ENCODE measurements around the gene ABCB9. TPM values are rescaled to one million over a fixed set of nuclear protein-coding genes. Genes with fewer than 3 reads are reported as not detected.
"Not testable (repeated sequence)": the region's sequence is repeated elsewhere in the genome, so short reads cannot be mapped to it uniquely, and the experiment has no call there.

Gene ABCB9
- total RNA-seq, 1 experiment from 2014 or later, result 9.6 TPM

DNA sequence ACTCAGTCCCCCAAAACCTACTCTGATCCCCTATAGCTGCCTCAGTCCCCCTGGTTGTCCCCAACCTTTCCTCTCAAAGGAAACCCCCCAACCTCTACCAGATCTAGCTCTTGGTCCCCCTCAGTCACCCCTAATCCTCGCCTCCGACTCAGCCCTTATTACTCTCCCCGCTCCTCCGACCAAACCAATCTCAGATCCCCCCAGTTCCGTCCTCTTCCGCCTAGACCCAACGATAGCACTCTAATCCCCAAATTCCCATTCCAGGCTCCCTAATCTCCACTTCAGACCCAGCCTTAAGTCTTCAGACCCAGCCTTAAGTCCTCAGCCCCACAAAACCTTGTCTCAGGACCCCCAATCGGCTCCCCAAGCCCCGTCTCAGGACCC, 71.0 kb downstream of the ABCB9 start:
- DNase-seq (ENCODE audit: low read depth), result no peak

DNA sequence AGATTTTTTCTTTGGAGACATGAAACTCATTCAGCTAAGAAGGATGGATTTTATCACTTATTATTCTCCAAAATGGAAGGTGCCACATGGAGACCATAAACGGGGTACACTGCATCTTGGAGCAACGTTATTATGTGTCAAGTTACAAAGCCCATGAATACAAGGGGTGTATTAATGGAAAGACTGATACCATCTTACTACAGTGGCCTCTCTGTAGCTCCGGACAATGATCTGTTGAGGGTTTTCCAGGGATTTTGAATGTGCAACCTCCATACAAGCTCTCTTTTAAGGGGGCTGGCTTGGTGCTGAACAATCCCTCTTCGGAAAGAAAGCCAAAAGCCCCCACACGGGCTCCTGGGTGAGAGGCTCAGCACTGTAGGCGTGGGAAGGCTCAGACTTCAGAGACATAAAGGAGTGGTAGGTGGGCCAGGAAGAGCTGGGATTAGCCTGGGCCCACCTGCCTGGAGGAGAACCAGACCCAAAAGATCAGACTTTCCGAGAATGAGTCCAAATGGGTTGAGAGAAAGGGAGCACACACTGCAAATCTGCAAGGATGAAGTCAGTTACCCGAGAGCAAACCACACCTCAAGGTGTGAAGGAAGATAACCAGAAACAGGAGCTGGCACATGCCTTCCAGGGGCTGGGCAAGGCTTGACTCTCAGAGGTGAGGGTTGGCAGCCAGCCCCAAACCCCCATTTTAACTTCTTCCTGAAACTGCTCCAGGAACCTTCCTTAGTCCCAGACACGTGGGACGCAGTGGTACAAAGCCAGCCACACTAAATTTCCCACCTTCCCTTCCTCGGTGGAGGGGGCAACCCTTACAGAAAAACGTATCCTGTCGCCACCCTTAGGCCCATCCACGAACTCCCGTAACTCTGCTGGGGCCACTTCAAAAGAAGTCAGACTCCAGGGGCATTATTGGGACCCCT, 71.8 kb downstream of the ABCB9 start:
- DNase-seq (ENCODE audit: low read depth), result no peak

DNA sequence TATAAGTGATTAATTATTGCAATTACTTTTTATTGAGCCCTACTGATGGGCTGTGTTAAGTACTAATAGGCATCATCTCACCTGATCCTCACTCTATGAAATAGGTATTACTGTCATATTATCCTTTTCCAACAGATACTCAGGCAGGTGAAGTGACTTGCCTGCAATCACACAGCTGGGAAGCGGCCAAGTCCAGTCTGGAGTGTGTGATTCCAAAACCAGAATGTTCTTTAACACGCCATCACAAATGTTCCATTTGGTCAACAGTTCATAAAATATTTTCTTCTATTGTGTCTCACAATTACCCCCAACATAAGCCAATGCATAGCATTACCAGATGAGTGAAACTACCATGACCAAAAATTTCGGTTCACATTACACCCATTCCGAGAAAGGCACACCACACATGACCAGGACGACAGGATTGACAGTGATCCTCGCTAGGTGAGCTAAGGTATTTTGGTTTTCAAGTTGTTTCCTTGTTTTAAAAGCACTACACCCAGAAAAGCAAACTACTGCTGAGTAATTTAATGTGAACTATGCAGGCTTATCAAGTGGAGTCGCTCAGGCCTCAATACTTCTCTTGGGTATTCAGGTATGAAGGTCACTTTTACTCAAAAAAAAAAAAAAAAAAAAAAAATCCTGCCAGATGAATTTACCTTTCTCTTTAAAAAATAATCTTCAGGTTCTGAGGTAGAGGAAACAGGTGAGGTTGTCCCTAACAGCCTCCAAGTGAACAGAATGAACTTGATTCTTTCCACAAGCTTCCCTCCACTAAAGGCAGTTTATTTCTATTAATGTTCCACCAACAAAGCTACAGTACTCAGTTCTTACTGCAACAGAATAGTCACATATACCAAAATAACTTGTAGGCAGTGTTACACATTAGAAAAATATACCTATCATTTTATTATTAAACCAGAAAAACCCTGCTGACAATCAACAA, 72.8 kb downstream of the ABCB9 start:
- DNase-seq (ENCODE audit: low read depth), result no peak

DNA sequence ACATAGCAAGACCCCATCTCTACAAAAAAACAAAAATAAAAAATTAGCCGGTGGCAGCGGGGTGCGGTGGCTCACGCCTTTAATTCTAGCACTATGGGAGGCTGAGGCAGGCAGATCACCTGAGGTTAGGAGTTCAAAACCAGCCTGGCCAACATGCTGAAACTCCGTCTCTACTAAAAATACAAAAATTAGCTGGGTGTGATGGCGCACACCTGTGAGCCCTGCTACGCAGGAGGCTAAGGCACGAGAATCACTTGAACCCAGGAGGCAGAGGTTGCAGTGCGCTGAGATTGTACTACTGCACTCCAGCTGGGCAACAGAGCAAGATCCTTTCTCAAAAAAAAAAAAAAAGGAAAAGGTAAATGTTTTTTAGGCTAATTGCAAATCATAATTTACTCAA, 73.5 kb downstream of the ABCB9 start:
- DNase-seq (ENCODE audit: low read depth), result not testable (repeated sequence)

DNA sequence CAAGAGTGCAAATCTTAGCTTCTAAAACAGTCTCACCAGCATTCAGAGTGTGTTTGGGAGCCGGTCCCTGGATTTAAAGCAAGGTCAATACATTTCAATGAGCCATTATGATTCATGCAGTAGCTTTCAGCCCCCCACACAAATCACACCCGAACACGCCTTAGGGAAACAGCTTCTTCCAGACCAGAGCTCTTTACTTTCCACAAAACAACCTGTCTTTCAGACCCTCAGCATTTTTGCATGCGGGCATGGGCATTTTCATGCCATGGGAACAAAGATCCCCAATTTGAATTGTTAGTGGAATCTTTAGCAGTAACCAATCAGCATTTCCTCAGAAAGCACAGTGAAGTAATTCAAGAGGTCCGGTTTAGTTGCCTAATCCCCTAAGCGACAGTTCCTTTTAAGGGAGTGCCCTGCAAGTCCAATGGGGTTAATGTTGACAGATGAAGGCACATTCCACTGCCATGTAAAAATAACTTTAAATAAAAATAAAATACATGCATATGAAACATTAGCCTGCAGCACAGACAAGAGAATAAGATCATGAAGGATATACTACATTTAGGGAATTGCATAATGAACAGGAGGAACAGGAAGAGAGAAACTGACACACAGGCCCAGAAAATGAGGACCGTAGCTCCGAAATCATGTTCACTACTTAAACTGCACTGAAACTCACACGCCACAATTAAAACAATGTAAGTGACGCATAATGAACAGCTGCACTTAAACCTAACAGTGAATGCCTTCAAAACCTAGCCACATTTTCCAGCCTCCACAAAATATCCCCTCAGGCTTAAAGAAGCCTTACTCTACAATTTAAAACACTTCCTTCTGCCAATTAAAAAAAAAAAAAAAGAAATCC, 74.4 kb downstream of the ABCB9 start:
- DNase-seq (ENCODE audit: low read depth), result peak; percentile 95

DNA sequence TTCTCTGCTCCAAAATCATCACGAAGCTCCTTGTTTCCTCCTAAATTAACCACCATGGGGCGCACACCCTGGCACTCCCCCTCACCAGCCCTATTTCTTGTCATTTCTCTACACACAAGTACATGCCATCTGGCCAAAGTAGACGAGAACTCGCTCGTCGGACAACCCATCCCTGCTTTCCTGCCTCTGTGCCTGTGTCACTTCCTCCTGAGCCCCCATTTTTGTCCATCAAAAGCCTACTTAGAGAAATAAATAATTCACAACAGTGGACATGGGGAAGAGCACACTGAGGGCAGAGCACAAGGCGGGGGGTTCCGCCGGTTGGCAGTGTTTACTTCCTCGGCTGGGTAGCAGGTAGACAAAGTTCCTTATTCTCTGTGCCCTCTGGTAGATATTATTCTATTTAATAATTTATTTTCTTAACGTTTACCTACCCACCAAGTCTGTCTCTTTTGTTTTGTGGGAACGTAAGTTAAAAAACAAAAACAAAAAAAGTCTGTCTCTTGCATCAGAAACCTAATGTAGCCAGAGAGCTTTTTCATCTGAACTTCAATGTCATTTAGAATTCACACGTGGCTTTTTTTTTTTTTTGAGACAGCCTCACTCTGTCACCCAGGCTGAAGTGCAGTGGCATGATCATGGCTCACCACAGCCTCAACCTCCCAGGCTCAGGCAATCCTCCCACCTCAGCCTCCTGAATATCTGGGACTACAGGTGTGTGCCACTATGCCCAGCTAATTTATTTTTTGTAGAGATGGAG, 76.3 kb downstream of the ABCB9 start:
- DNase-seq (ENCODE audit: low read depth), result no peak

DNA sequence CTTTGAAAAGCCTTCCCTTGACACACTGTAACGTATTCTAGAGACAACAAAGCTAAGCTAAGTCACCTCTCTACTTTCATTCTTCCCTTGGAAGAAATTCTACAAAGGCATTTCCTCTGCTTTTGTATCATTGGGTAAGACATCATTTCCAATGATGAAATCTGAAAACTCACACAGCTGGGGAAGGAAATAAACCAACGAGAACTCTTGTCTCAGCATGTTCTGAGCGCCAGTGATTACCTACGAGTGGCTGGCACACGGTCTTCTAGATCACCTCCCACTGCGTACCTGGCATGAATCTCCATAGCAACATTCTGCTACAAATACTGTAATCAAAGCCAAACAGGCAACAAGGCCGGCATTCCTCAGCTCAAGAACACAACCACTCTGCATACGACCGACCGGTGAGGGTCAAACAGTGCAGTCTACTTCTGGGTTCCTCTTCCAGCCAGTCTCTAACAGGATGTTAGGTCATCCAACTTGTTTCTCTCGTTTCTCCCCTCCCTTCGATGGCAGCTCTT, 78.0 kb downstream of the ABCB9 start:
- peak; percentile 85 for DNase-seq (ENCODE audit: low read depth)

DNA sequence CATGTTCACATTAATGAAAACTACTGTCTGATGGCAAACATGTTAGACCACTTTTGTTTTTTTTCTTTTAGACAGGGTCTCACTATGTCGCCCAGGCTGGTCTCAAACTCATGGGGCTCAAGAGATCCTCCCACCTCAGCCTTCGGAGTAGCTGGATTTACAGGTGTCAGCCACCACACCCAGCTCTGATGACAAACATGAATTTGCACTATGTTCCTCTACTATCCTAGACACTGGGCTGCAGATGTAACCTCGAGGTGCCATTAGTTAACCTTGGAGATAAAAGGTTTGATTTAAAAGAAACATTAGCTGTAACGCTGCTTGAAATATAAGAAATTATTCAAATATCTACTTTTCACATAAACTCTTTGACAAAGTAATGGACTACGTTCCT, 78.4 kb downstream of the ABCB9 start:
- DNase-seq (ENCODE audit: low read depth), result no peak

DNA sequence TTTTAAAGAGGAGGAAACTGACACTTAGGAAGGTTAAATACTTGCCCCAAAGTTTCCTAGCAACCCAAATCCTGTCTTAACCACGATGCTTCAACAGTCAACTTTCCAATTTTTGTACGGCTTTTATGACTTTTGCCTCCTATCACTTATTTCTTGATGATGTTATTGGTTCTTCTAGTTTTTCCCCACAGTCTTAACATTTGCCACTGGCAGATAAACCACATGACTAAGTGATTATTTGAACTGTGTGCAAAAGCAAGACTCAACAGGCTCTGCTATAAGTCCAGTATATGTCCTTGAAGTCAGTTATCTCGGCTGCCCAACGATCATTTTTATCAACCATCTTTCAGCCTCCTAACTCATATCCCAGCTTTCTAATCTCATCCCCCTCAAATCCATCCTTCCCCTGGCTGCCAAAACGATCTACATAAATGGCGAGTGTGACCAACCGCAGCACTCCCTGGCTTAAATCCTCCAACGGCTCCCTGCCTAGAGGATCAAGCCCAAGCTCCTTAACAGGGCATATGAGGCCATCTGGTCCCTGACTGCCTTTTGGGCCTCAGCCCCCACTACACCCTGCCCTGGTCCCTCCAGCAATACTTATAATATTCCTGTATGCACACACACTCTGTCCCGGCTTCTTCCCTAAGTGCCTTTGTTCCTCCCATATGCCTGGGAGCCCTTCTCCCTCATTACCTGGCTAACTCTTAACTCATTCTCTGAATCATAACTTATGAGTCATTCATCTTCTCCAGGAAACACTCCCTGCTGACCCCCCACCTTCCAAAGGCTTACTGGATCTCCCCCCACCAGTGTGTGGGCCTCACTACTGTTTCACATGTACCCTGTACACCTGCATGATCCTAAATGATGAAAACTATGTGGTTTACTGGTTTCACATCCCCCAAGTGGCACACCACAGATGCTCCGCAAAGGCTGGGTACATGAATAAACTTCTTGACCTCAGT, 79.1 kb downstream of the ABCB9 start:
- peak; percentile 90 for DNase-seq (ENCODE audit: low read depth)

DNA sequence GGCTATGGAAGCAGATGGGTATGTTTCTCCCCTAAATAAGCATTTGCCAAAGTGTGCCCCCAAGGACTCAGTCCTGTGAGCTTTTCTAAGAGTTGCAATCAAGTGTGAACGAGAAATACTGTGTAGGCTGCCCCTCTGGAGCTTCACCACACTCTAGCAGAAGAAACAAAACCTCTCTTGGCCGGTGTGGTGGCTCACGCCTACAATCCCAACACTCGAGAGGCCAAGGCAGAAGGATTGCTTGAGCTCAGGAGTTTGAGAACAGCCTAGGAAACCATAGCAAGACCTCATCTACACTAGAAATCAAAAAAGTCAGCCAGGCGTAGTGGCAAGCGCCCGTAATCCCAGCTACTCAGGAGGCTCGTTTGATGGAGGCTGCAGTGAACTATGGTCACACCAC, 80.1 kb downstream of the ABCB9 start:
- DNase-seq (ENCODE audit: low read depth), result no peak

DNA sequence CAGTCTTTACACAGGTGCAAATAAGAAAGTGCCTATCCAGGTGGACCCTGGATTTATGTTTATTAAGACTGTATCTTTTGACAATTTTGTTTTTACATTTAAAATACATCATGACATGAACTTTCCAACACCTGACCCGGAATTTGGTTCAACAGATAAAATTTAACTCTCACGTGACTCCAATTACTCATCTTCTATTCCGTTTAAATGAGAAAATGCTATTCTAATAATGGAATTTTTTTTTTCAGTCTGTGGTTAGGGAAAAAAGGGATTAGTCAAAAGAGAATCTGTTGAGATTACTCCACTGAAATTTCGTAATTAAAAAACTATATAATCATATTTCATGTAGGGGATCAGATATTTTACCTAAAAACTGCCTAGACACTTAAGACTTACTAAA, 81.4 kb downstream of the ABCB9 start:
- DNase-seq (ENCODE audit: low read depth), result no peak

DNA sequence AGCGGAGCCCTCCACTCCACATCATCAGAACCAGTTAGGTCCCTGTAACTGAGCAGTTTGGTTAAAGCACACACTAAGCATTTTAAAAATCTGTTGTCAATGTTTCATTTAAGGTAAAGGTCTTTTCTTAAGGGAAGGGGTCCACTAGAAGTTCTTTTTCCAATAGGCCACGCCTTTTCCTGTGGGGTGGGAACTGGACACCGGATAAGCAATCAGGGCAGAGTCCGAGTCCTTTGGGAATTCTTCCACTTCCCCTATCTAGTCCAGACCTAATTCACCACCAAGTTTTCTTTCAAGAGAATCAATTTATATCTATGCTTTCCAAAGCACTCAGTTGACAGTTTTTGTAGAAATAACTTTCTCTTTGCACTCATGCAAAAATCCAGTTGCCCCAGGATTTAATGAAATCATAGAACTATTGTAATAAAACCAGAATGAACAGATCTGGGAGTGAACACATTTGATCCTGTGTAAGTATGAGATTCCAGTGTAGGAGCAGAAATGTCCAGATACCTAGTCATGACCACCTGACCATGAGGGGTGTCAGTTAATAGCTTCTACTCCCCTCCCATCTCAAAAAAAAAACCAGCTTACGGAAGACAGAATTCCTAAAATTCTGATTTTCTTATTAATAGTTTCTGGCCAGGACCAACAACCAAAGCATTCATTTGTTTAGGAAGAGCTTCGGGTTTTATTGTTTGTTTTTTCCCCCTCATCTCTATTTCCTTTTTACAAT, 82.0 kb downstream of the ABCB9 start:
- no peak for DNase-seq (ENCODE audit: low read depth)

DNA sequence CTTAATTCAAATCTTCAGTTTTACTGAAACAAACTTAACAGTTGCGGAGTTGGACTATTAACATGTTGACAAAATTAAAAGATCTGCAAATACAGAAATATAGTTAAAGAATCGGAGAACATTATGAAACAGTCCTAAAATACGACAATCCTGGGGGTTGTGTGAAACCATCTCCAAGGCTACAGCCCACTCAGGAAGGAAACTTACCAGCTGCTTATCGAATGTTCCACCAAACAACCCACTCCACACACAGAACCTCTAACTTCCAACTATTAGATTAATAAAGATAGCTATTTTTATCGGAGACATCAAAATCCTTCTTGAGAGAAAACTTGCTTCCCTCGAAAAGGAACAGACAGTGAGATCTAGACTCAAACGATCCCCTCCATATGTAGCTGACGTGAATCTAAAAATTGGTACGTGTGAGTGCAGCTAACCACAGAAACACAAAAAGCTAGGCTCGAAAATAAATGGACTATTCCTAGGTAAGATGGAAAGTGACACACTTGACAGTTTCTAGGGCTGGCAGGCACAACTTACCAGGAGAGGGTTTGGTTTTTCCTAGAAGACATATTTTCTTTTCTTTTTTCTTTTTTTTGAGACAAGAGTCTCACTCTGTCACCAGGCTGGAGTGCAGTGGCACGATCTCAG, 83.2 kb downstream of the ABCB9 start:
- no peak for DNase-seq (ENCODE audit: low read depth)

DNA sequence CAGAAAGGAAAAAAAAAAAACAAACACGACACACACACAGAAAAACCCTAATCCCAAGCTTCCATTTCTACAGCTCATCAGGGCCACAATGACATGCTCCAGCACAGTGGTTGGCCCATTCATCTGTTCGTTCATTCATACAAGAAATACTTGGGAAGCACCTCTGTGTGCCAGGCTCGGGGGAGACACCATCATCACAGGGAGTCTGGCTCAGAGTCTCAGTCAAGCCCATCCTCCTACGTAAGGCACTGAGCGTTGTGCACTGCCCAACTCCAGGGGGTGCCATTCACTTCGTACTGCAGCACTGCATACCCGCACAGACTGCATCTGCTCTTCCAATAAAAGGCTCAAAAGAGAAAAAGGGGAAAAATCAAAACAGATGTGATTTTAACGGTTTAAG, 85.6 kb downstream of the ABCB9 start:
- DNase-seq (ENCODE audit: low read depth), result no peak

DNA sequence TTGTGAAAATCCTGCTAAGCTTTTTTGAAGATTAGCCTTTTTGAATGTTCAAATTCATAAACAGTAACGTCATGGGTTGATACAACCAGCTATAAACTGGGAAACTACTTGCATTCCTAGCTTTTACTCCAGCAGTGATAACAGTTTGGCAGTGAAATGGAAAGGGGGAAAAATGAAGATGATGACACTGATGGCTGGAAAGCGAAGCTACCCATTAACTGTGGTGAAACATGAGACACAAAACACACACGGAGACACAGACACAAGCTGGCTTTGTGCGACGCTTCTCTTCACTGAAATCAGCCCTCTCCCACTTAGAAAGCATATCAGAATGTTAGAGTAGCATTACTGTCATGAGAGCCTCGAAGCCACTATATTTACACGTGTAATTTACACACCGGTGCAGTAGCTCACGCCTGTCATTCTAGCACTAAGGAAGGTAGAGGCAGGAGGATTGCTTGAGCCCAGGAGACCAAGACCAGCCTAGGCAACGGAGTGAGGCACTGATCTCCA, 86.1 kb downstream of the ABCB9 start:
- DNase-seq (ENCODE audit: low read depth), result no peak
